ENCODE measurements around the gene CYRIA. TPM values are rescaled to one million over a fixed set of nuclear protein-coding genes. Genes with fewer than 3 reads are reported as not detected.

CYRIA gene
- total RNA-seq, 2 donors from 2014 or later = 4.4 to 5.3 TPM

DNA sequence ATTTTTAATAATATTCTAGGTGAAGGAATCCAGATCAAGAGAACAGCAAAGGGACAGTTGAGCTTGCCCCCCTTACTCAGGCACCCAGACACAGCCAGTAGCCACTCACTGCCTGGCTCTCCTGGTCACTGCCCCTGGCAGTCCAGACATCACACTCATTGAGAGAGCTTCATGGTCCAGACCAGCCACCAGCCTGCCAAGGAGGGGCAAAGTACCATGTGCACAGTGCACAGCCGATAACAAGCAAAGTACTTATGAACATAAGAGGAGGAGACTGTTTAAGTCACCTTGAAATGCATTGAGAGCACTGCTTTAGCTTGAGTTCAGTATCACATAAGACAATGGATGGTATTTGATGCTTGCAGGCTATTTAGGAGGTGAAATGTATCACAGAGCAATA lies 21.6 kb upstream of the CYRIA start:
- ATAC-seq (no peak), DNase-seq (no peak)
- no peaks in the 10 kb centered on the region for H3K36me3 ChIP-seq (replicated peaks in 1 of 2; ENCODE audit: insufficient read depth in 1 of 2, low read depth in 2 of 2)
- H3K4me3 ChIP-seq = no peak overlapping the region
- H3K27ac ChIP-seq = no peak overlapping the region
- no peaks in the 10 kb centered on the region for H3K4me1 ChIP-seq
- H3K27me3 ChIP-seq = no peaks in the 10 kb centered on the region
- WGBS, 2 donors = 57 to 76% methylated on average over 1 of the region's 1 CpG
- TF ChIP-seq POLR2A (IDR thresholded peaks at IDR 0.05) = no peak
- TF ChIP-seq, protein P1, sequence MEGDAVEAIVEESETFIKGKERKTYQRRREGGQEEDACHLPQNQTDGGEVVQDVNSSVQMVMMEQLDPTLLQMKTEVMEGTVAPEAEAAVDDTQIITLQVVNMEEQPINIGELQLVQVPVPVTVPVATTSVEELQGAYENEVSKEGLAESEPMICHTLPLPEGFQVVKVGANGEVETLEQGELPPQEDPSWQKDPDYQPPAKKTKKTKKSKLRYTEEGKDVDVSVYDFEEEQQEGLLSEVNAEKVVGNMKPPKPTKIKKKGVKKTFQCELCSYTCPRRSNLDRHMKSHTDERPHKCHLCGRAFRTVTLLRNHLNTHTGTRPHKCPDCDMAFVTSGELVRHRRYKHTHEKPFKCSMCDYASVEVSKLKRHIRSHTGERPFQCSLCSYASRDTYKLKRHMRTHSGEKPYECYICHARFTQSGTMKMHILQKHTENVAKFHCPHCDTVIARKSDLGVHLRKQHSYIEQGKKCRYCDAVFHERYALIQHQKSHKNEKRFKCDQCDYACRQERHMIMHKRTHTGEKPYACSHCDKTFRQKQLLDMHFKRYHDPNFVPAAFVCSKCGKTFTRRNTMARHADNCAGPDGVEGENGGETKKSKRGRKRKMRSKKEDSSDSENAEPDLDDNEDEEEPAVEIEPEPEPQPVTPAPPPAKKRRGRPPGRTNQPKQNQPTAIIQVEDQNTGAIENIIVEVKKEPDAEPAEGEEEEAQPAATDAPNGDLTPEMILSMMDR (IDR thresholded peaks at IDR 0.05) = no peak
- intact Hi-C loops (cut with DNase I) = no loop called here
- no peaks in the 10 kb centered on the region for H3K9me3 ChIP-seq

DNA sequence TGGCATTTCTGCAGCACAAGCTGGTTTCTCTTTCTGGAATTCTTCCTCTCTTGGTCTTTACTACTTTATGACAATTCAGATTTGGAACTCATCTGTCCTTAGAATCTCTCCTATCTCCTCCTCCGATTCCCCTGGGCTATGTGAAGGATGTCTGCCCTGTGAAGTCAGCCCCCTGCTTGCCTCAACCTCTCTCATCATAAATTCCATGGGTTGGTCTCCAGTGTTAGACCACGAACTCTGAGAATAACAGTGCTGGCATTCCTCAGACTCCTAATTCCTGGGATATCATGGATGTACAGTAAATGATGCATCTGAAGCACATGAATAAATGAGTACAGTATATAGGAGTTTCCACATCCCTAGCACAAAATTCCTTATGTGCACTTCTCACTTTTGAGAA lies 21.0 kb upstream of the CYRIA start:
- no peak for TF ChIP-seq POLR2A (IDR thresholded peaks at IDR 0.05)
- TF ChIP-seq, protein P1 (IDR thresholded peaks at IDR 0.05) = no peak
- Histone ChIP-seq H3K27ac (no peak overlapping the region), H3K9me3 (no peaks in the 10 kb centered on the region), H3K4me1 (no peaks in the 10 kb centered on the region), H3K27me3 (no peaks in the 10 kb centered on the region), H3K4me3 (no peak overlapping the region), H3K36me3 (replicated peaks in 1 of 2; ENCODE audit: insufficient read depth in 1 of 2, low read depth in 2 of 2) (no peaks in the 10 kb centered on the region)
- no peak for ATAC-seq
- DNase-seq = no peak
- intact Hi-C loops (cut with DNase I) = no loop called here
- 73 to 74% methylated on average over 2 of the region's 2 CpGs for whole genome bisulfite sequencing, 2 donors

DNA sequence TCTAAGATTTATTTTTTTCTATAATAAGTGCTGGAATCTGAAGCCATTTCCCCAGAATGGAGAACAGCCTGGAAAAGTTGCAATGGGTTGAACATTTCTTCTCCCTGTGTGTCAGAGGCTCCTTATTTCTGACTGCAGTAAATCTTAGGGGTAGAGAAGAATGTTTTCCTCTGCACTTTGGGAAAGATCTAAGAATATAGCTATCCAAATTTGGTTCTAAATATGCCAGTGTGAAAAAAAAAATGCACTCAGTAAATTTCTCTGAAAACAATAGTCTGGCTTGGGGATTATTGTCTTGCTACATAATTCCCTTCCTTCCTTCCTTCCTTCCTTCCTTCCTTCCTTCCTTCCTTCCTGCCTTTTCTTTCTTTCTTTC lies 19.7 kb upstream of the CYRIA start:
- no peak overlapping the region for H3K27ac ChIP-seq
- H3K4me3 ChIP-seq = no peak overlapping the region
- no peaks in the 10 kb centered on the region for H3K36me3 ChIP-seq (replicated peaks in 1 of 2; ENCODE audit: insufficient read depth in 1 of 2, low read depth in 2 of 2)
- DNase-seq (no peak), ATAC-seq (no peak)
- TF ChIP-seq POLR2A (IDR thresholded peaks at IDR 0.05) = no peak
- TF ChIP-seq, protein P1 (IDR thresholded peaks at IDR 0.05) = no peak
- no peaks in the 10 kb centered on the region for H3K9me3 ChIP-seq
- H3K4me1 ChIP-seq = no peaks in the 10 kb centered on the region
- intact Hi-C loops (cut with DNase I) = no loop called here
- no peaks in the 10 kb centered on the region for H3K27me3 ChIP-seq

DNA sequence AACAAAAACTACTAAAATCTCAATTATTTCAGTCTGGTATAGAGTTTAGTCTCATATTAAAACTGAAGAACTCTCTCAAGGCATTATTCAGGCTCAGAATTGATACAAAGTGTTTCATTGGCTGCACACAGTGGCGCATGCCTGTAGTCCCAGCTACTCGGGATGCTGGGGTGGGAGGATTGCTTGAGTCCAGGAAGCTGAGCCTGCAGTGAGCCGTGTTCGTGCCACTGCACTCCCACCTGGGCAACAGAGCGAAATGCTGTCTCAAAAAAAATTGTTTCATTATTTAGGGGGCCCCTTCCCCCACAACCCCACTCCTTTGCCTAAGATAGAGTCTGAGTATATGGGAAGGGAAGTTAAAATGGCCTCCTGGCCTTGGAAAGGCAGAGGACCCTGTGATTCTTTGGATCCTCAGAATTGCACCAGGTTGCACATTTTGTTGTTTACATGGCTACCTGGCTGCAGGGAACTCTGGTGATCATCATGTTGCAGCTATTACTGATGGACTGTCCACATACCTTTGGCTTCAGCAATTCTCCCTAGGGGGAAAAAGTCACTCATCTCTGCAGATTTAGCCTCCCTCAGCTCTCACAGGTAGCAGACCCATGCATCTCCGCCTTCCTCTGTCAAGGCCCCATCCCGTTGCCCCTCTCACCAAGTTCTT lies 19.2 kb upstream of the CYRIA start:
- DNase-seq = no peak
- intact Hi-C loops (cut with DNase I) = no loop called here

More for the DNA sequence above, 19.2 kb upstream of the CYRIA start:
- Histone ChIP-seq H3K9me3 (no peaks in the 10 kb centered on the region), H3K4me3 (no peak overlapping the region), H3K36me3 (replicated peaks in 1 of 2; ENCODE audit: insufficient read depth in 1 of 2, low read depth in 2 of 2) (no peaks in the 10 kb centered on the region), H3K4me1 (no peaks in the 10 kb centered on the region), H3K27me3 (no peaks in the 10 kb centered on the region), H3K27ac (no peak overlapping the region)
- TF ChIP-seq, protein P1 (IDR thresholded peaks at IDR 0.05) = no peak
- no peak for TF ChIP-seq POLR2A (IDR thresholded peaks at IDR 0.05)
- 67 to 83% methylated on average over 7 of the region's 7 CpGs for WGBS, 2 donors
- ATAC-seq = no peak

All from body of pancreas (tissue), 4 donors.